AG09319 (cell line): ENCODE measurements around the gene RAP1GAP2.

Source experiments
- DNase-seq: peaks from one replicate; pipeline ENCODE4 v3.0.0-alpha.2; 2010; ENCODE audit warnings: low read depth; ENCODE audit errors: extremely low read depth
- TF ChIP-seq, protein P1 (sequence below): IDR thresholded peaks from 2 replicates; pipeline ENCODE4 v1.5.1; 2011; ENCODE audit warnings: low read depth, mild to moderate bottlenecking, inconsistent platforms, low read length, moderate library complexity

RAP1GAP2 gene

DNA sequence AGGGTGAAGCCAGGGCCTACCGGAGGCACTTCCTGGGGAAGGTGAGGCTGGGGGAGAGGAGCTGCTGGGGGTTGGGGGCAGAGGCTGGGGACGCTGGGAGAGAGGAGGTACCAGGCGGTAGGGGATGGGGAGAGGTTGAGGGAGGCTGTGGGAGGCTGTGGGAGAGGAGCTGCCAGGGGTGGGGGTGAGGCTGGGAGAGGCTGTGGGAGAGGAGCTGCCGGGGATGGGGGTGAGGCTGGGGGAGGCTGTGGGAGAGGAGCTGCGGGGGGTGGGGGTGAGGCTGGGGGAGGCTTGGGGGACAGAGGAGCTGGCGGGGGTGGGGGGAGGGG is 167.8 kb downstream of the RAP1GAP2 start:
- DNase-seq, result no peak

DNA sequence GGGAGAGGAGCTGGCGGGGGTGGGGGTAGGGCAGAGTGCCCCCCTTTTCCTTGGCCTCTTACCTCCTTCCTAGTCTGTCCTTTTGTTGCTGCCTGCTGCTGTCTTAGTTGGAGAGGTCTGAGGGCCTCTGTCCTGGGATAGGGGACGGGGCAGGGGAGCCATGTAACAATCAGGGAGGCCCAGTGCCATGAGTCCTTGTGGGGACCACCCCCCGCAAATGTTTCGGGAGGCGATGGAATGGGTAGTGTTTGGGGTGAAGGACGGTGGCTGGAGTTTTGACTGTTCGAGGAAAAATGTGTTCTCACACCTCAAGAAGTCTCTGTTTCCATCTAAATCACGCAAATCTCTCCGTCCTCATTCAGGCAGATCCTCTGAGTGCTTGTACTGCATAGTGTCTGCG is 168.1 kb downstream of the RAP1GAP2 start:
- TF ChIP-seq, protein P1, sequence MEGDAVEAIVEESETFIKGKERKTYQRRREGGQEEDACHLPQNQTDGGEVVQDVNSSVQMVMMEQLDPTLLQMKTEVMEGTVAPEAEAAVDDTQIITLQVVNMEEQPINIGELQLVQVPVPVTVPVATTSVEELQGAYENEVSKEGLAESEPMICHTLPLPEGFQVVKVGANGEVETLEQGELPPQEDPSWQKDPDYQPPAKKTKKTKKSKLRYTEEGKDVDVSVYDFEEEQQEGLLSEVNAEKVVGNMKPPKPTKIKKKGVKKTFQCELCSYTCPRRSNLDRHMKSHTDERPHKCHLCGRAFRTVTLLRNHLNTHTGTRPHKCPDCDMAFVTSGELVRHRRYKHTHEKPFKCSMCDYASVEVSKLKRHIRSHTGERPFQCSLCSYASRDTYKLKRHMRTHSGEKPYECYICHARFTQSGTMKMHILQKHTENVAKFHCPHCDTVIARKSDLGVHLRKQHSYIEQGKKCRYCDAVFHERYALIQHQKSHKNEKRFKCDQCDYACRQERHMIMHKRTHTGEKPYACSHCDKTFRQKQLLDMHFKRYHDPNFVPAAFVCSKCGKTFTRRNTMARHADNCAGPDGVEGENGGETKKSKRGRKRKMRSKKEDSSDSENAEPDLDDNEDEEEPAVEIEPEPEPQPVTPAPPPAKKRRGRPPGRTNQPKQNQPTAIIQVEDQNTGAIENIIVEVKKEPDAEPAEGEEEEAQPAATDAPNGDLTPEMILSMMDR, result no peak
- no peak for DNase-seq

More for the DNA sequence above, 167.8 kb downstream of the RAP1GAP2 start:
- TF ChIP-seq, protein P1, result no peak

GRCh38 chr17:2964831-2965230 is 168.6 kb downstream of the RAP1GAP2 start:
- TF ChIP-seq, protein P1, result no peak
- DNase-seq, result no peak

DNA sequence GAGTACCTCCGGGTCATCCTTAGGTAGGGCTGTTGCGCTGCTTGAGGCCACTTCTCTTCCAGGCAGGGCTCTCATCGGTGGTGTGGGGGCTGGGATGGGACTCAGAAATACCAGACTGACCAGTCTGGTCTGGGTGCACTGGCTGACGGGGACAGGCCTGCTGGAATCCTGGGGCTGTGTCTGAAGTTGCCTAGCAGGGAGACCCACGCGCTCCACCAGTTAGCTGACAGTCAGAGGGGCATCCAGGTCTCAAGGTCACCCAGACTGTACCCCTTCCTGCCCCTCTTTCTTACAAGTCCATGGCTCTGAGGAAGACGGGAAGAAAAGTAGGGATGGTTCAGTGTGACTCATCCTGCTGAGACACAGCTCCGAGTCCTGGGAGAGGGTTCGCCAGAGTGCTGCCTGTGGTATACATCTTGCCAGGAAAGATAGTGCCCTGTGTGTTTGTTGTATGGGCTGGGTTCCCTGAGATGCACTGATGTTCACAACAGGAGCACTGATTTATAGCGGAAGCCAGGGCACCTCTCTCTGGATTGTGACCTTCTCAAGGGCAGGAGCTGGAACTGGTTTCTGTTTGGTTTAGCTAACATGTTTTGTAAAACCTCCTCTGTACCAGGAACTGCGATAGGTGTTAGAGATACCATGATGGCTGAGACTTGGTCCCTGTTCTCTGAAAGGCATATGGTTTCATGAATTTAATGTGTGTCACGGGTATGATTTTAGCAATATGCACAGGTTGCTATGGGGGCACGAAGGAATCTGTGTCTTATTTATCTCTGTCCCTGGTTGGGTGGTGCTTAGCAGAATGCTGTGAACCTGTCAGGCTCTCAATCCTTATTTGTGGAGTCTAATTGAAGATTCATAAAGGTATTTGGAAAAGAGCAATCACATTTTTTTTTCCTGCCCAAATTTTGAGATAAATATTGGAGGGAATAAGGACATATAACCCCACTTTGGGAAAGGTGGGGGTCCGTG is 169.7 kb downstream of the RAP1GAP2 start:
- DNase-seq, result no peak
- TF ChIP-seq, protein P1, result no peak

DNA sequence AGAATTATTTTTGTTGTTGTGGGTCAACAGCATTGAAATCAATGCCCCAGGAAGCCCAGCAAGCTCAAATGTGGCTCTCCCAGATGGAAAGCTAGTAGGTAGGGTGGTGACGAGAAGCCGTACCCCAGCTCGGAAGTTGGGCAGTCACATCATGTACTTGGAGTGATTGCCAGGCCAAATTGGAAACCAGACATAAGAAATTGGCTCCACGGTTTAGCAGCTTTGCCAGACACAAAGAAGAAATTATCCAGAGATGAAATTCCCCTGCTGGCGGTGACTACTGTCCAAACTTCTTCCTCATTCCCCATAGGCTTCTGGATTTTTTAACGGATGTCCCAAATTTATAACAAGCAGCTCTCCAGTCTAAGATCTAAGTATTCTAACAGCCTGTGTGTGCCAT is 171.3 kb downstream of the RAP1GAP2 start:
- DNase-seq, result no peak

DNA sequence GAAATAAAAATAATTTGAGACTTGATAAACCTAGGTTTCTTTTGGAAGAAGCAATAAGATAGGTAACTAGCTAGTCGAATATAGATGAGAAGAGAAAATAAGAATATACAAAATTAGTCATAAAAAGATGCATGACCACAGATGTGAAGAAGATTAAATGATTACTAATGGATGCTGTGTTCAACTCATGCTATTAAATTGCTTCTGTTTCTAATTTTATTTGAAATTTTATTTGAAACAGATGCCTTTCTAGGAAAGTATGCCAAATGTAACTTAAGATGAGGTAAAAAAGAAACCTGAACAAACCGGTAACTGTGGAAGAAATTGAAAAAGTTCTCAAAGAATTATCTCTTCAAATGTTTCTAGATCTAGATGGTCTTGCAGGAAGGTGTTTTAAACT is 175.6 kb downstream of the RAP1GAP2 start:
- TF ChIP-seq, protein P1, result no peak
- DNase-seq, result no peak

More for the DNA sequence above, 171.3 kb downstream of the RAP1GAP2 start:
- TF ChIP-seq, protein P1, result no peak

DNA sequence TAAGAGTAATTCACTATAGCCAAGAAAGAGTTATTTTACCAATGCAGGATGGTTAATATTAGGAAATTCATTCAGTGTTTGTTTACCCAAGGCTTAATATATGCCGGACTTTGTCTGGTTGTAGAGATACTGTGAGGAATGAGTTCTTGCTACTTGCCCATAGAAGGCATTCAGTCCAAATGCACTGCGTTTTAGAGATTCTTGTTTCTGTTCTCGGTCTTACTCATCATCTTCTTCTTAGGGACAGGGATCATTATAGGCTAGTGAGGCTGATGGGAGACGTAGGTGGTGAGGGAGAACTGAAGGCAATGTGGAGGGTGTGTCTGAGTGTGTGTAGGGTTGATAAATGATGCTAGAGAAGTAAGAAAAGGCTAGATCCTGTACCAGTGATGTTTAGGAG is 176.5 kb downstream of the RAP1GAP2 start:
- TF ChIP-seq, protein P1, result no peak
- DNase-seq, result no peak
